ENCODE results near the gene UCN. TPM values are rescaled to one million over a fixed set of nuclear protein-coding genes. Genes with fewer than 3 reads are reported as not detected.
"Not testable (repeated sequence)": the region's sequence is repeated elsewhere in the genome, so short reads cannot be mapped to it uniquely, and the experiment has no call there.

Gene UCN
- total RNA-seq, 2 donors from 2014 or later, result 1.7 to 2.4 TPM

GRCh38 chr2:27322766-27323595, 14.7 kb upstream of the UCN start, which contains the start of gene MPV17:
MPV17 (minus strand) TSS chr2:27323097; CDS start chr2:27322517, 580 bp downstream.
- Mint-ChIP-seq H3K36me3 (ENCODE audit: low read depth) (peaks cover 38% of the 10 kb centered on the region), H3K27ac (peak within 1 kb of the TSS; percentile 98), H3K4me1 (peaks cover 19% of the 10 kb centered on the region), H3K9me3 (no peaks in the 10 kb centered on the region), H3K27me3 (no peaks in the 10 kb centered on the region), H3K4me3 (peak within 1 kb of the TSS; percentile 97)
- peak; percentile 99 for ATAC-seq (replicated peaks)

GRCh38 chr2:27322301-27322765, 14.1 kb upstream of the UCN start:
- H3K4me3 Mint-ChIP-seq, result peak overlapping the region; percentile 97
- peaks cover 37% of the 10 kb centered on the region for H3K36me3 Mint-ChIP-seq (ENCODE audit: low read depth)
- no peaks in the 10 kb centered on the region for H3K27me3 Mint-ChIP-seq
- no peaks in the 10 kb centered on the region for H3K9me3 Mint-ChIP-seq
- peaks cover 19% of the 10 kb centered on the region for H3K4me1 Mint-ChIP-seq
- peak; percentile 17 for ATAC-seq (replicated peaks)
- peak overlapping the region; percentile 98 for H3K27ac Mint-ChIP-seq

DNA sequence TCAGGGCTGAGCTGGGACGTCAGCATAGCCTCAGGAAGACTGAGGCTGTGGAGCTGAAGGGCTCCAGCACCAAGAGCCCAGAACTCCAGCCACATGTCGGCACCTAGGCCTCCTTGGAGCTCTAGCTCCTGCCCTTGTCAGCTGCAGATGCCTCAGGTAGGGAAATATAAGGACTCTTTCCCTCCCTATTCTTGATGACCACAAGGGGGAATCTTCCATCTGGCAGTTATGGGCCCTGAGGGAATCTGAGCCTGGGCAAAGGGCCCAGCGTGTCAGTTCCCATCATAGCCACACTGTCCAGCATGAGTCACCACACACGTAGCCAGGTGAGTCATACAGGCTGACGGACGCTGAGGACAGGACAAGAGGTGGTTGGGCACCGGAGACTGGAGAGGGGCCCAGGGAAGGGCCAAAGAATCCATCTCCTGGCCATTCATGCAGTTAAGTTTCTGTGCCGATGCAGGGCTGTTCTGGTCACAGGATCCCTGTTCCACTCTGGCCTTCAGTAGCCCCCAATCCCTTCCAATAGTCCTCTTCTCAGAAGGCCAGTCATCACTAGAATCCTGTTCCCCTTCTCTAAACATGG, 12.8 kb upstream of the UCN start:
- H3K4me1 Mint-ChIP-seq, result peaks cover 15% of the 10 kb centered on the region
- peak overlapping the region; percentile 97 for H3K4me3 Mint-ChIP-seq
- H3K27me3 Mint-ChIP-seq, result no peaks in the 10 kb centered on the region
- no peak for ATAC-seq (replicated peaks)
- peak overlapping the region; percentile 32 for H3K27ac Mint-ChIP-seq
- H3K36me3 Mint-ChIP-seq (ENCODE audit: low read depth), result peaks cover 24% of the 10 kb centered on the region
- H3K9me3 Mint-ChIP-seq, result no peaks in the 10 kb centered on the region

DNA sequence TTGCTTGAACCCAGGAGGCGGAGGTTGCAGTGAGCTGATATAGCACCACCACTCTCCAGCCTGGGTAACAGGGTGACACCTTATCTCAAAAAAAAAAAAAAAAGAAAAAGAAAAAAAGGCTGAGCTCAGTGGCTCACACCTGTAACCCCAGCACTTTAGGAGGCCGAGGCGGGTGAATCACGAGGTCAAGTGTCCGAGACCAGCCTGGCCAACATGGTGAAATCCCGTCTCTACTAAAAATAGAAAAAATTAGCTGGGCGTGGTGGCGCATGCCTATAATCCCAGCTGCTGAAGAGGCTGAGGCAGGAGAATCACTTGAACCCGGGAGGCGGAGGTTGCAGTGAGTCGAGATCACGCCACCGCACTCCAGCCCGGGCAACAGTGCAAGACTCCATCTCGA, 11.6 kb upstream of the UCN start:
- H3K27ac Mint-ChIP-seq; H3K9me3 Mint-ChIP-seq; H3K4me3 Mint-ChIP-seq; H3K27me3 Mint-ChIP-seq; ATAC-seq (replicated peaks): not testable (repeated sequence)
- Mint-ChIP-seq H3K4me1 (peaks cover 15% of the 10 kb centered on the region), H3K36me3 (ENCODE audit: low read depth) (peaks cover 19% of the 10 kb centered on the region)

GRCh38 chr2:27316655-27317412, 8.6 kb upstream of the UCN start:
- peaks cover 6% of the 10 kb centered on the region for H3K4me1 Mint-ChIP-seq
- no peak overlapping the region for H3K27ac Mint-ChIP-seq
- H3K27me3 Mint-ChIP-seq, result no peaks in the 10 kb centered on the region
- H3K36me3 Mint-ChIP-seq (ENCODE audit: low read depth), result peaks cover 22% of the 10 kb centered on the region
- H3K9me3 Mint-ChIP-seq, result no peaks in the 10 kb centered on the region
- H3K4me3 Mint-ChIP-seq, result no peak overlapping the region
- no peak for ATAC-seq (replicated peaks)

DNA sequence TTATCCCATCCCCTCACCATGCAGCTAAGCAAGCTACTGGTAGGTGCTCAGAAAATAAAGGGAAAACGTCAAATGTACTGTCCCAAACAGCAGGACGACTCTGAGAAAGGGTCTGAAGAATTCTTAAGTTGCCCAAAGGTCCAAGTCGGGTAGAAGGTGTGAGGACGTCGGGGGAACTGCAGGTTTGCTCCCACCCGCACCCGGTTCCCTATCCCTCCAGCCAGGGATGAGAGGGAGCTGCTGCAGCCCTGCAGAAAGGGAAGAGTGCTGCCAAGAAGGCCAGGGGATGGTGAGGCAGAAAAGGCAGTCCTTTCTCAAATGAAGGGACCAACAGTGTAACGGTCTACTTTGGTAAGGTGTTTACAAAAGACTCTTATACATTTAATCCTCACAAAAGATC, 6.9 kb upstream of the UCN start:
- Mint-ChIP-seq H3K4me3 (no peak overlapping the region), H3K4me1 (no peaks in the 10 kb centered on the region), H3K36me3 (ENCODE audit: low read depth) (peaks cover 37% of the 10 kb centered on the region), H3K27me3 (no peaks in the 10 kb centered on the region), H3K27ac (no peak overlapping the region), H3K9me3 (no peaks in the 10 kb centered on the region)
- ATAC-seq (replicated peaks), result no peak

DNA sequence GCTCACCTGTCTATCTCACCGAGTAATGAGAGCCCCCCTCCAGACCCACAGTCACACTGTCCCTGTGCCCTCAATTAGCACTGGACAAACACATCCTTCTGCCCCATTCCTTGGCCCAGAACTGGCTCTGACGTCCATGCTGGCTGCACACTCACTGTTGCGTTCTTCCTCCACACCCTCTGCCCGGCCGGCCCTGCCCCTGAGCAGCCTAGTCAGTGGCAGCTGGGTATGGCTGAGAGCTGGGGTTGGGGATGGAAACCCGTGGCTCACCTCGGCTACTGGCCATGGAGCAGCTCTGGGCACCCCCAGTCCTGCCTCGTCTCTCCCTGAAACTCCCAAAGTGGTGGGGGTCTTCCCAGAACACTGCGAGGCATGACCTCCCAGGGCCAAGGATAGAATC, 6.5 kb upstream of the UCN start:
- no peaks in the 10 kb centered on the region for H3K9me3 Mint-ChIP-seq
- no peak overlapping the region for H3K27ac Mint-ChIP-seq
- H3K4me3 Mint-ChIP-seq, result no peak overlapping the region
- H3K36me3 Mint-ChIP-seq (ENCODE audit: low read depth), result peaks cover 41% of the 10 kb centered on the region
- H3K27me3 Mint-ChIP-seq, result no peaks in the 10 kb centered on the region
- no peak for ATAC-seq (replicated peaks)
- H3K4me1 Mint-ChIP-seq, result no peaks in the 10 kb centered on the region

- Mint-ChIP-seq H3K4me3 (no peak overlapping the region), H3K27ac (no peak overlapping the region), H3K27me3 (no peaks in the 10 kb centered on the region), H3K36me3 (ENCODE audit: low read depth) (peaks cover 46% of the 10 kb centered on the region), H3K4me1 (no peaks in the 10 kb centered on the region), H3K9me3 (no peaks in the 10 kb centered on the region)
- ATAC-seq (replicated peaks), result no peak
Measured at GRCh38 chr2:27313882-27314645, 5.8 kb upstream of the UCN start.

GRCh38 chr2:27312152-27312551, 3.9 kb upstream of the UCN start:
- peaks cover 46% of the 10 kb centered on the region for H3K36me3 Mint-ChIP-seq (ENCODE audit: low read depth)
- no peak overlapping the region for H3K4me3 Mint-ChIP-seq
- H3K9me3 Mint-ChIP-seq, result no peaks in the 10 kb centered on the region
- H3K27ac Mint-ChIP-seq, result no peak overlapping the region
- H3K27me3 Mint-ChIP-seq, result no peaks in the 10 kb centered on the region
- ATAC-seq (replicated peaks), result no peak
- H3K4me1 Mint-ChIP-seq, result no peaks in the 10 kb centered on the region

DNA sequence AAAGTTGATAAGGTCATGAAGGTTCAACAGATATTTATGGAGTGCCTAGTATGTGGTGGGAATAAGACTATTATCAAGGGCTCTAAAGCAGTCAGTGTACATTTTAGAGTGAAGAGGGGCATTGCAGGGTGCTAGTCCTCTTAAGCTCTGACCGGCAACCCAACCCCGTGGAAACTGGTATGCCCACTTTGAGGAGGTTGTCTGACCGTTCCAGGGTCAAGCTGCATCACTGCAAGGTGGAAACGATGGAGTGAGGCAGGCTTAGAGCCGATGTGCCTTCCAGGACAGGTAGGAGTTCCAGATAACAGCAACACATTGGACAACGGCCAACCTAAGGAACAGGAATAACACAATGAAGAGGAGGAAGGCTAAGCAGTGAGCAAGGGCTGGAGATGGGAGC, 1.4 kb upstream of the UCN start:
- ATAC-seq (replicated peaks), result no peak
- H3K9me3 Mint-ChIP-seq, result no peaks in the 10 kb centered on the region
- H3K4me1 Mint-ChIP-seq, result no peaks in the 10 kb centered on the region
- no peak overlapping the region for H3K27ac Mint-ChIP-seq
- peaks cover 46% of the 10 kb centered on the region for H3K36me3 Mint-ChIP-seq (ENCODE audit: low read depth)
- no peak overlapping the region for H3K4me3 Mint-ChIP-seq
- peaks cover 7% of the 10 kb centered on the region for H3K27me3 Mint-ChIP-seq

- Mint-ChIP-seq H3K9me3 (no peaks in the 10 kb centered on the region), H3K27ac (no peak overlapping the region), H3K36me3 (ENCODE audit: low read depth) (peaks cover 45% of the 10 kb centered on the region), H3K4me1 (no peaks in the 10 kb centered on the region), H3K27me3 (peaks cover 12% of the 10 kb centered on the region), H3K4me3 (peak overlapping the region; percentile 48)
- no peak for ATAC-seq (replicated peaks)
Measured at GRCh38 chr2:27307545-27308358, 493 bp downstream of the UCN start.

DNA sequence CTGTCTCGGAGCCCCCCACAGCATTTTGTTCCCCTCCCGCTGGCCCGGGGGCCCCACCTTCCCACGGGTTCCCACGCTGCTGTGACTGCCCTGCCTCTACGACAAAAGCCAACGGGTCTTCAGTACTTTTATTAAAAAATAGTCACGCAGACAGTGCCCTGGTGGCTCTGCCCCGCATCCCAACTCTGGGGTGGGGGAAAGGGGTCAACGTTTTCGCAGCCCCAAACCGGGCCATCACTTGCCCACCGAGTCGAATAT, 1.0 kb downstream of the UCN start:
- no peak for ATAC-seq (replicated peaks)
- H3K27me3 Mint-ChIP-seq, result peaks cover 12% of the 10 kb centered on the region
- H3K36me3 Mint-ChIP-seq (ENCODE audit: low read depth), result peaks cover 39% of the 10 kb centered on the region
- H3K4me3 Mint-ChIP-seq, result peak overlapping the region; percentile 48
- H3K9me3 Mint-ChIP-seq, result no peaks in the 10 kb centered on the region
- no peak overlapping the region for H3K27ac Mint-ChIP-seq
- H3K4me1 Mint-ChIP-seq, result no peaks in the 10 kb centered on the region

DNA sequence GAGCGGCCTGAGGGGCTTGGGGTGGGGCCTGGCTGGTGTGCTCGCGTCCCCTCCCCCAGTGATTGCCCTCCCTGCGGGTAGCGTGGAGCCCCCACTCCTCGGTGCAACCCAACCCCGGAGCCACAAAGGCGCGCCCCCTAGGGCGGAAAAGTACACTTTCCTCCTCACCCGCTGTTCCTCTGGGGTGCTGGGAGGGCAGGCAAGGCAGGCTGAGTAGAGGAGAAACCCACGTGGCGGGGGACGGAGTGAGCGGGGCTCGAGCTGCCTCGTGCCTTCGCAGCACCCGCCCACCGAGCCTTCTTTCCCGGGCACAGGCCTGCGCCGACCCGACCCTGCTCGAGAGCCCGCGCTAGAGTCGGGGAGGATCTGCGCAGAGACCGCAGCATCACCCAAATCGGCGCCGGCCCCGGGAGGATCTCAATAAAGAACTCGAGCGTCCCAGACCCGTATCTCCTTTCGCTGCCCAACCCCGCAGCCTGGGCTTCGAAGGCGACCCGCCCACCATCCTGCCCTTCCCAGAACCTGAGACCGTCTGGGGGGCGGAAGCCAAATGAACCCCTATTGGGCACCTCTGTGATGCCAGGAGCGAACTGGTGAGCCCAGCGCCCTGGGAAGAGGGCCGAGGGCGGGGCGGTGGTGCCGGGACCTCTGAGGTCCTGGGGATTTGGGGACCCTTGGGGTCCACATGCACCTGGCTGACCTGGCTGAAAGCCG, 1.5 kb downstream of the UCN start:
- ATAC-seq (replicated peaks), result peak; percentile 34
- Mint-ChIP-seq H3K27me3 (peaks cover 12% of the 10 kb centered on the region), H3K4me1 (no peaks in the 10 kb centered on the region), H3K9me3 (no peaks in the 10 kb centered on the region), H3K27ac (no peak overlapping the region), H3K4me3 (peak overlapping the region; percentile 48), H3K36me3 (ENCODE audit: low read depth) (peaks cover 36% of the 10 kb centered on the region)

Measured in activated T-helper 17 cell treated with anti-CD3 and anti-CD28 coated beads, Interleukin-2, amount 50 U/mL, for 72 hours (primary cell).